ENCODE measurements around the gene DAGLA. TPM values are rescaled to one million over a fixed set of nuclear protein-coding genes. Genes with fewer than 3 reads are reported as not detected.
"Not testable (repeated sequence)": the region's sequence is repeated elsewhere in the genome, so short reads cannot be mapped to it uniquely, and the experiment has no call there.

DAGLA gene
- total RNA-seq, 1 donor from 2014 or later: 1.1 TPM

GRCh38 chr11:61667684-61668305 lies 12.4 kb upstream of the DAGLA start:
- DNase-seq: no peak

GRCh38 chr11:61669417-61669816 lies 10.8 kb upstream of the DAGLA start:
- no peak for DNase-seq

GRCh38 chr11:61670626-61671025 lies 9.6 kb upstream of the DAGLA start:
- no peak for DNase-seq

- no peak for DNase-seq
Observed at GRCh38 chr11:61671527-61671926, 8.7 kb upstream of the DAGLA start.

GRCh38 chr11:61673946-61674467 lies 6.2 kb upstream of the DAGLA start:
- not testable (repeated sequence) for DNase-seq

- DNase-seq: no peak
Observed at GRCh38 chr11:61675826-61676225, 4.4 kb upstream of the DAGLA start.

GRCh38 chr11:61679296-61679695 lies 895 bp upstream of the DAGLA start:
- DNase-seq: no peak

- DNase-seq: no peak
Observed at GRCh38 chr11:61680622-61681221, 531 bp downstream of the DAGLA start.

- peak; percentile 54 for DNase-seq
Observed at GRCh38 chr11:61682093-61682732, 2.0 kb downstream of the DAGLA start.

- no peak for DNase-seq
Observed at GRCh38 chr11:61682906-61683675, 2.9 kb downstream of the DAGLA start.

GRCh38 chr11:61683961-61684869 lies 4.0 kb downstream of the DAGLA start:
- no peak for DNase-seq

GRCh38 chr11:61684870-61685616 lies 4.9 kb downstream of the DAGLA start:
- no peak for DNase-seq

- no peak for DNase-seq
Observed at GRCh38 chr11:61685617-61685967, 5.4 kb downstream of the DAGLA start.

- DNase-seq: no peak
Observed at GRCh38 chr11:61686066-61686465, 5.9 kb downstream of the DAGLA start.

- no peak for DNase-seq
Observed at GRCh38 chr11:61686469-61686868, 6.3 kb downstream of the DAGLA start.

GRCh38 chr11:61687420-61687819 lies 7.2 kb downstream of the DAGLA start:
- no peak for DNase-seq

- DNase-seq: no peak
Observed at GRCh38 chr11:61688365-61689163, 8.4 kb downstream of the DAGLA start.

- DNase-seq: no peak
Observed at GRCh38 chr11:61689164-61689496, 8.9 kb downstream of the DAGLA start.

- DNase-seq: no peak
Observed at GRCh38 chr11:61690706-61691379, 10.7 kb downstream of the DAGLA start.
